K562 (cell line): Measurements from ENCODE around the gene MCMBP. TPM values are rescaled to one million over a fixed set of nuclear protein-coding genes. Genes with fewer than 3 reads are reported as not detected.

Experiments used
- ATAC-seq: fragments of 200-7000 bp; cut with Tn5 transposase; 3 replicates; pipeline ENCODE4 v1.9.1; 2020; ENCODE audit warnings: moderate library complexity
- BruUV-seq: library from RNA; stranded (reverse); fragments of 400-500 nt; replicated peaks from 2 replicates; lab custom pipeline; 2021; lab: Mats Ljungman, UMichigan
- CTCF ChIA-PET: fragments of 300-600 bp; formaldehyde crosslinking; extraction: SDS; loops from one replicate; lab custom pipeline; 2021; ENCODE audit warnings: low intra/inter-chr PET ratio; lab: Yijun Ruan, JAX
- POLR2A ChIA-PET: fragments of 300-600, 350-650 bp; sonication (Branson Sonifier 250); formaldehyde crosslinking; extraction: SDS; loops from one replicate; lab custom pipeline; 2021; ENCODE audit warnings: antibody characterized with exemption, inconsistent platforms; lab: Yijun Ruan, JAX
- DNase-seq, 4 experiments: peaks; one replicate each; pipeline versions ENCODE4 v3.0.0 to v3.0.0-alpha.2; 2011 to 2018; ENCODE audit warnings: low spot score in 3 of 4, mixed read lengths in 3 of 4; ENCODE audit errors: extremely low read depth in 1 of 4
- FAIRE-seq: peaks from 2 replicates; lab custom pipeline; 2011; peaks lifted over from hg19 to GRCh38; lab: Jason Lieb, UNC
- H2AFZ ChIP-seq: 2 replicates; pipeline ENCODE4 v1.6.0; 2011; ENCODE audit warnings: low read depth, low read length, control low read depth, inconsistent platforms
- H3K27ac ChIP-seq: fragments of 200-600 bp; 3 replicates; pipeline ENCODE4 v1.8.0; 2011; ENCODE audit warnings: low read depth, mild to moderate bottlenecking, control low read depth, inconsistent platforms, low read length, moderate library complexity, mixed read lengths; ENCODE audit errors: extremely low read depth
- H3K27me3 ChIP-seq, 2 experiments: fragments of 300-600 bp in 1 of 2; 2 replicates in 1 of 2; 3 replicates in 1 of 2; pipeline versions ENCODE4 v1.6.0 to v1.8.0; 2011; ENCODE audit warnings: inconsistent platforms in 2 of 2, low read length in 2 of 2, mild to moderate bottlenecking in 1 of 2, mixed read lengths in 1 of 2, moderate library complexity in 1 of 2; ENCODE audit not compliant: control insufficient read depth in 2 of 2, insufficient read depth in 2 of 2
- H3K36me3 ChIP-seq: fragments of 300-600 bp; 3 replicates; pipeline ENCODE4 v1.8.0; 2011; ENCODE audit warnings: mild to moderate bottlenecking, low read length, inconsistent platforms; ENCODE audit not compliant: control insufficient read depth, insufficient read depth
- H3K4me1 ChIP-seq, 2 experiments: fragments of 200-600 bp in 1 of 2; replicated peaks in 1 of 2; 2 replicates in 1 of 2; 3 replicates in 1 of 2; pipeline versions ENCODE4 v1.5.1 to v1.8.0; 2011; ENCODE audit warnings: inconsistent platforms in 2 of 2, low read length in 2 of 2, mild to moderate bottlenecking in 1 of 2, mixed read lengths in 1 of 2, moderate library complexity in 1 of 2; ENCODE audit not compliant: control insufficient read depth in 2 of 2, insufficient read depth in 2 of 2
- H3K4me2 ChIP-seq: 2 replicates; pipeline ENCODE4 v1.6.1; 2011; ENCODE audit warnings: low read length, control low read depth, inconsistent platforms, mixed read lengths; ENCODE audit not compliant: insufficient read depth
- H3K4me3 ChIP-seq: fragments of 200-600 bp; sonication (generic), shearing (Covaris generic); 2 replicates; pipeline ENCODE4 v1.5.1; 2016; ENCODE audit warnings: control low read depth, inconsistent platforms
- H3K79me2 ChIP-seq: fragments of 200-600 bp; 3 replicates; pipeline ENCODE4 v1.8.0; 2011; ENCODE audit warnings: low read length, inconsistent platforms; ENCODE audit not compliant: control insufficient read depth, insufficient read depth
- H3K9ac ChIP-seq, 2 experiments: 2 replicates each; pipeline versions ENCODE4 v1.6.0 to v1.6.1; 2011; ENCODE audit warnings: low read depth in 2 of 2, low read length in 2 of 2, control low read depth in 1 of 2, inconsistent platforms in 1 of 2, mild to moderate bottlenecking in 1 of 2, mixed read lengths in 1 of 2; ENCODE audit not compliant: insufficient read depth in 1 of 2
- H3K9me1 ChIP-seq: one replicate; pipeline ENCODE4 v1.6.0; 2011; ENCODE audit warnings: inconsistent platforms, mild to moderate bottlenecking, low read length, moderate library complexity; ENCODE audit not compliant: control insufficient read depth, insufficient read depth
- H3K9me3 ChIP-seq: replicated peaks from 2 replicates; pipeline ENCODE4 v1.5.1; 2011; ENCODE audit warnings: low read depth, low read length, inconsistent platforms; ENCODE audit not compliant: control insufficient read depth, insufficient read depth
- H4K20me1 ChIP-seq: replicated peaks from 2 replicates; pipeline ENCODE4 v1.6.1; 2011; ENCODE audit warnings: low read length, inconsistent platforms, mixed read lengths; ENCODE audit not compliant: control insufficient read depth, insufficient read depth
- JUNB ChIP-seq: fragments of 450-650 bp; formaldehyde crosslinking; conservative IDR thresholded peaks from 2 replicates; pipeline ENCODE4 v1.4.0; 2020; ENCODE audit warnings: mild to moderate bottlenecking
- JUND ChIP-seq, 2 experiments: IDR thresholded peaks; 2 replicates in 1 of 2; 3 replicates in 1 of 2; pipeline ENCODE4 v1.6.1; 2011; ENCODE audit warnings: borderline replicate concordance in 2 of 2, low read depth in 2 of 2, low read length in 2 of 2, improper control_type of control experiment in 1 of 2, missing biosample characterization in 1 of 2, missing genetic modification characterization in 1 of 2, missing genetic modification reagents in 1 of 2
- MEIS2 ChIP-seq: fragments of 450-650 bp; IDR thresholded peaks from 2 replicates; pipeline ENCODE4 v1.6.1; 2014; ENCODE audit warnings: mild to moderate bottlenecking; ENCODE audit not compliant: partially characterized antibody
- MNT ChIP-seq, 2 experiments: fragments of 450-650 bp; conservative IDR thresholded peaks; 2 replicates each; pipeline ENCODE4 v1.6.1; 2017; ENCODE audit warnings: mild to moderate bottlenecking in 2 of 2, moderate library complexity in 2 of 2
- SAP30 ChIP-seq: fragments of 200-600 bp; sonication (generic); IDR thresholded peaks from 2 replicates; pipeline ENCODE4 v1.6.1; 2012; ENCODE audit warnings: borderline replicate concordance, low read depth, mild to moderate bottlenecking, moderate library complexity, low read length, control low read depth, inconsistent platforms; ENCODE audit not compliant: insufficient read depth, poor library complexity, severe bottlenecking
- SIN3B ChIP-seq: fragments of 450-650 bp; IDR thresholded peaks from 2 replicates; pipeline ENCODE4 v1.6.1; 2017; ENCODE audit warnings: low read depth, mild to moderate bottlenecking, moderate library complexity
- SNAPC5 ChIP-seq: fragments of 250-450 bp; sonication (Bioruptor Pico); IDR thresholded peaks from 2 replicates; pipeline ENCODE4 v1.8.0; 2021; ENCODE audit warnings: moderate library complexity, mild to moderate bottlenecking, inconsistent platforms
- SRF ChIP-seq, 2 experiments: fragments of 250-450, 450-650 bp in 1 of 2; sonication (Bioruptor Pico) in 1 of 2; sonication (generic) in 1 of 2; formaldehyde crosslinking; IDR thresholded peaks; 2 replicates each; pipeline versions ENCODE4 v1.5.0 to v1.5.1; 2020 to 2022; ENCODE audit warnings: mild to moderate bottlenecking in 1 of 2, missing genetic modification reagents in 1 of 2
- U2AF2 ChIP-seq: fragments of 200-400 bp; formaldehyde crosslinking; optimal IDR thresholded peaks from 2 replicates; pipeline ENCODE3; 2017; ENCODE audit warnings: low read depth, mild to moderate bottlenecking, low read length
- ZNF395 ChIP-seq: fragments of 200-800 bp; sonication (Bioruptor generic); IDR thresholded peaks from 2 replicates; pipeline ENCODE4 v1.6.1; 2017; ENCODE audit warnings: missing genetic modification characterization, missing compliant biosample characterization
- ZNF561 ChIP-seq: fragments of 450-650 bp; formaldehyde crosslinking; conservative IDR thresholded peaks from 2 replicates; pipeline ENCODE4 v1.4.0; 2020; ENCODE audit warnings: mild to moderate bottlenecking, moderate library complexity
- WGBS: fragments of 100-300 bp; shearing (Covaris generic); methylation state at CpG from one replicate; pipeline ENCODE4 v1.1.6; 2016; ENCODE audit warnings: low coverage, mixed read lengths; ENCODE audit not compliant: insufficient coverage; ENCODE audit errors: missing lambda C conversion rate; 5-methylcytosine and 5-hydroxymethylcytosine counted together
- in situ Hi-C: fragments of 300-500 bp; cut with MboI; formaldehyde crosslinking; loops from 4 replicates; pipeline ENCODE4 v1.15.0; 2018; ENCODE audit warnings: inconsistent platforms, mixed read lengths
- intact Hi-C: fragments of 100-400 bp; cut with micrococcal nuclease; formaldehyde crosslinking; loops from 2 replicates; pipeline ENCODE4 v1.14.2; 2022
- polyA plus RNA-seq, 8 experiments: library from polyadenylated mRNA; depleted of rRNA in 4 of 8; stranded (reverse) in 5 of 8; unstranded in 3 of 8; fragments of >200 nt; fragmentation: Nextera tagmentation in 2 of 8; fragmentation: Illumina TruSeq in 1 of 8; extraction: Ambion mirVana in 2 of 8; extraction: Trizol in 1 of 8; gene quantifications; 2 replicates each; pipeline versions ENCODE4 v1.2.1 to v1.2.3, GENCODE V29; 2011 to 2014; ENCODE audit warnings: inconsistent platforms in 1 of 8, missing spikeins in 1 of 8
- total RNA-seq, 7 experiments: library from RNA; depleted of rRNA in 6 of 7; stranded (reverse); fragments of >200 nt in 6 of 7; fragmentation: Illumina TruSeq in 2 of 7; extraction: Trizol in 2 of 7; gene quantifications; 2 replicates each; pipeline versions ENCODE4 v1.2.1 to v1.2.3, GENCODE V29; 2011 to 2021; ENCODE audit warnings: low replicate concordance in 1 of 7

The MCMBP gene
- total and polyA plus RNA-seq, 9 of the 15 experiments (the other 6 are each of a cell fraction or from before 2014, with no cell fraction given), result 11.2 to 74.3 (median 50.5) TPM

GRCh38 chr10:119853574-119853973 lies 19.1 kb downstream of the MCMBP start:
- Histone ChIP-seq H3K9me3 (no peaks in the 10 kb centered on the region), H3K27ac (no peak overlapping the region), H3K4me3 (no peak overlapping the region), H3K9me1 (no peaks in the 10 kb centered on the region), H3K9ac (no peak overlapping the region), H3K4me2 (no peak overlapping the region), H3K27me3 (no peaks in the 10 kb centered on the region), H3K4me1 (no peaks in the 10 kb centered on the region), H3K79me2 (peaks cover 7% of the 10 kb centered on the region; the same call in 1 of the 3 replicates), H4K20me1 (no peaks in the 10 kb centered on the region), H3K36me3 (peaks cover 71% of the 10 kb centered on the region), H2AFZ (no peak overlapping the region)
- ChIA-PET CTCF (no interaction called here), POLR2A (interaction anchor here (0.7 kb wide), 1 partner anchor 189 kb away, joined by 3 read pairs; no protein-coding TSS in a partner anchor)
- no TSS peak for BruUV-seq
- DNase-seq (no peak), FAIRE-seq (no peak), ATAC-seq (no peak)
- TF ChIP-seq ZNF395 (CRISPR knock-in tag) (no peak), ZNF561 (CRISPR knock-in tag) (no peak), MNT (conservative IDR thresholded peaks at IDR 0.05) (no peak), MEIS2 (no peak), SNAPC5 (no peak), JUND (IDR thresholded peaks at IDR 0.05; ENCODE audit: borderline replicate concordance, low read depth, low read length) (no peak), JUND (tag; IDR thresholded peaks at IDR 0.05; ENCODE audit: borderline replicate concordance, low read depth, low read length) (no peak), JUNB (CRISPR knock-in tag) (no peak), SRF (CRISPR knock-in tag; IDR thresholded peaks at IDR 0.05) (no peak), SAP30 (no peak), SIN3B (no peak), U2AF2 (no peak)
- in situ Hi-C loops, result loop anchor here (5.0 kb wide), 1 partner anchor 101 kb away; no protein-coding TSS in a partner anchor
- intact Hi-C loops, result no loop called here
- WGBS, result 100% methylated on average over 1 of the region's 1 CpG
